ENCODE data around the gene CREM. TPM values are rescaled to one million over a fixed set of nuclear protein-coding genes. Genes with fewer than 3 reads are reported as not detected.

The CREM gene
- total RNA-seq, 5 donors from 2014 or later (not counting 1 experiment from before 2014, with no cell fraction given): 20.6 to 57.2 (median 26.0) TPM

- H3K9me3 ChIP-seq: no peaks in the 10 kb centered on the region
- DNase-seq (peak; percentile 83 to 94 (median 90)), ATAC-seq (replicated peaks in 1 of 4) (peak; percentile 94 to 98 (median 97))
- H3K4me1 Mint-ChIP-seq: peaks cover 47 to 53% (median 52%) of the 10 kb centered on the region in 3 donors
- ChIA-PET POLR2A (interaction anchor here (0.6 to 3.0 kb wide), 4 partner anchors 36 to 105 kb away, joined by 3 to 23 read pairs (median 4); partner anchors contain the start of gene CREM (in 1 of the 2)), CTCF (interaction anchor here (0.6 to 1.8 kb wide), 5 partner anchors 15 to 540 kb away, joined by 3 to 10 read pairs (median 4); partner anchors contain the start of gene CREM (in 1 of the 2))
- under 1% methylated on average over 34 of the region's 59 CpGs for WGBS (ENCODE audit: insufficient coverage)
- no peaks in the 10 kb centered on the region for H3K9me3 Mint-ChIP-seq
- H3K27me3 Mint-ChIP-seq: peaks cover 0 to 3% of the 10 kb centered on the region in 2 donors
- H3K4me3 ChIP-seq (ENCODE audit: control insufficient read depth in 1 of 2, extremely low read depth in 1 of 2, low read length in 1 of 2): peak within 1 kb of the TSS; percentile 76 to 93
- peaks cover 9% of the 10 kb centered on the region for H3K36me3 Mint-ChIP-seq
- H3K4me3 Mint-ChIP-seq: peak within 1 kb of the TSS; percentile 93 to 98 (median 96)
- peak within 1 kb of the TSS; percentile 95 for H3K27ac ChIP-seq (ENCODE audit: low read length)
- peak within 1 kb of the TSS; percentile 93 to 98 for H3K27ac Mint-ChIP-seq
- peaks cover 0 to 4% of the 10 kb centered on the region in 2 experiments for H3K27me3 ChIP-seq (replicated peaks in 1 of 2; ENCODE audit: control insufficient read depth in 2 of 2, extremely low read depth in 1 of 2, insufficient read depth in 2 of 2, low read length in 1 of 2)
- H3K36me3 ChIP-seq (ENCODE audit: control insufficient read depth in 2 of 2, extremely low read depth in 1 of 2, insufficient read depth in 1 of 2, low read length in 1 of 2): peaks cover 0 to 3% of the 10 kb centered on the region in 2 donors
- H3K4me1 ChIP-seq (ENCODE audit: control insufficient read depth in 1 of 2, extremely low read depth in 1 of 2, insufficient read depth in 2 of 2, low read length in 2 of 2): peaks cover 20 to 37% of the 10 kb centered on the region in 2 experiments
Observed at GRCh38 chr10:35090162-35090954, 36.3 kb upstream of the CREM start, which contains the start of gene CUL2. TSS of gene CUL2 (minus strand) at chr10:35090341. CDS start at chr10:35071317, 19,024 bp downstream.

- Mint-ChIP-seq H3K36me3 (peaks cover 8% of the 10 kb centered on the region), H3K4me3 (no peak overlapping the region), H3K27me3 (peaks cover 3 to 13% of the 10 kb centered on the region in 2 donors), H3K4me1 (peaks cover 30 to 35% (median 35%) of the 10 kb centered on the region in 3 donors), H3K9me3 (no peaks in the 10 kb centered on the region), H3K27ac (no peak overlapping the region)
- ATAC-seq (replicated peaks in 1 of 4) (no peak), DNase-seq (no peak)
- Histone ChIP-seq H3K9me3 (no peaks in the 10 kb centered on the region), H3K27ac (ENCODE audit: low read length) (no peak overlapping the region), H3K36me3 (ENCODE audit: control insufficient read depth in 2 of 2, extremely low read depth in 1 of 2, insufficient read depth in 1 of 2, low read length in 1 of 2) (peaks cover 0 to 3% of the 10 kb centered on the region in 2 donors), H3K4me3 (ENCODE audit: control insufficient read depth in 1 of 2, extremely low read depth in 1 of 2, low read length in 1 of 2) (no peak overlapping the region), H3K4me1 (ENCODE audit: control insufficient read depth in 1 of 2, extremely low read depth in 1 of 2, insufficient read depth in 2 of 2, low read length in 2 of 2) (peaks cover 20 to 27% of the 10 kb centered on the region in 2 experiments), H3K27me3 (replicated peaks in 1 of 2; ENCODE audit: control insufficient read depth in 2 of 2, extremely low read depth in 1 of 2, insufficient read depth in 2 of 2, low read length in 1 of 2) (peaks cover 0 to 18% of the 10 kb centered on the region in 2 experiments)
- ChIA-PET POLR2A (interaction anchor here in 1 of 2 donors (0.7 to 1.5 kb wide), 3 partner anchors 34 to 366 kb away, joined by 3 to 4 read pairs (median 3); no protein-coding TSS in a partner anchor), CTCF (no interaction called here)
- WGBS (ENCODE audit: insufficient coverage): 100% methylated on average over 2 of the region's 11 CpGs
Observed at GRCh38 chr10:35091994-35092790, 34.5 kb upstream of the CREM start.

DNA sequence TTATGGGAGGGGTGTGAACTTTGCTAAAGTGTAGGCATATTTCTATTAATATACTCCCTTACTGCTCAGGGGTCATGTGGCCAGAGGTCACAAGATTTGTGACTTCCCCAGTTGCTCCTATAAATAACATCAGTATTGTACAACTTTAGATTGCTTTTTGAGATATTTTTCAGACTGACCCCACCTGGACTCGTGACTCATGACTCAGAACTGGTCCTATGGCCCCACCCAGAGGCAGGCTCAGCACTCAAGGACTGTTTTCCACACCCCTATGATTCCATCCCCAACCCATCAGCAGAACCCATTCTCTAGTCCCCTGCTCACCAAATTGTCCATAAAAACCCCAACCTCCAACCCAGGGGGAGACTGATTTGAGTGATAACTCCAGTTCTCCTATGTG, 33.8 kb upstream of the CREM start:
- POLR2A ChIA-PET: no interaction called here
- Mint-ChIP-seq H3K4me1 (peaks cover 23 to 28% (median 28%) of the 10 kb centered on the region in 3 donors), H3K27ac (no peak overlapping the region), H3K36me3 (peaks cover 2% of the 10 kb centered on the region), H3K9me3 (no peaks in the 10 kb centered on the region), H3K27me3 (peaks cover 3 to 13% of the 10 kb centered on the region in 2 donors), H3K4me3 (no peak overlapping the region)
- DNase-seq (no peak), ATAC-seq (replicated peaks in 1 of 4) (no peak)
- WGBS (ENCODE audit: insufficient coverage): 44% methylated on average over 1 of the region's 1 CpG
- CTCF ChIA-PET: no interaction called here
- H3K9me3 ChIP-seq: no peaks in the 10 kb centered on the region
- H3K36me3 ChIP-seq (ENCODE audit: control insufficient read depth in 2 of 2, extremely low read depth in 1 of 2, insufficient read depth in 1 of 2, low read length in 1 of 2): peaks cover 0 to 2% of the 10 kb centered on the region in 2 donors
- no peak overlapping the region for H3K27ac ChIP-seq (ENCODE audit: low read length)
- no peak overlapping the region for H3K4me3 ChIP-seq (ENCODE audit: control insufficient read depth in 1 of 2, extremely low read depth in 1 of 2, low read length in 1 of 2)
- H3K4me1 ChIP-seq (ENCODE audit: control insufficient read depth in 1 of 2, extremely low read depth in 1 of 2, insufficient read depth in 2 of 2, low read length in 2 of 2): peaks cover 14 to 21% of the 10 kb centered on the region in 2 experiments
- peaks cover 0 to 20% of the 10 kb centered on the region in 2 experiments for H3K27me3 ChIP-seq (replicated peaks in 1 of 2; ENCODE audit: control insufficient read depth in 2 of 2, extremely low read depth in 1 of 2, insufficient read depth in 2 of 2, low read length in 1 of 2)

GRCh38 chr10:35096312-35096711, 30.3 kb upstream of the CREM start:
- Histone ChIP-seq H3K4me1 (ENCODE audit: control insufficient read depth in 1 of 2, extremely low read depth in 1 of 2, insufficient read depth in 2 of 2, low read length in 2 of 2) (no peaks in the 10 kb centered on the region), H3K27me3 (replicated peaks in 1 of 2; ENCODE audit: control insufficient read depth in 2 of 2, extremely low read depth in 1 of 2, insufficient read depth in 2 of 2, low read length in 1 of 2) (peaks cover 0 to 23% of the 10 kb centered on the region in 2 experiments), H3K36me3 (ENCODE audit: control insufficient read depth in 2 of 2, extremely low read depth in 1 of 2, insufficient read depth in 1 of 2, low read length in 1 of 2) (no peaks in the 10 kb centered on the region), H3K9me3 (no peaks in the 10 kb centered on the region), H3K4me3 (ENCODE audit: control insufficient read depth in 1 of 2, extremely low read depth in 1 of 2, low read length in 1 of 2) (no peak overlapping the region), H3K27ac (ENCODE audit: low read length) (no peak overlapping the region)
- Mint-ChIP-seq H3K36me3 (no peaks in the 10 kb centered on the region), H3K4me1 (peaks cover under 1 to 2% (median 1%) of the 10 kb centered on the region in 3 donors), H3K27me3 (peaks cover 6 to 16% of the 10 kb centered on the region in 2 donors), H3K4me3 (no peak overlapping the region), H3K9me3 (no peaks in the 10 kb centered on the region), H3K27ac (peak overlapping the region in 1 of 2 donors; percentile 28)
- CTCF ChIA-PET: interaction anchor here in 1 of 2 donors (0.7 to 1.0 kb wide), 2 partner anchors 117 to 121 kb away, joined by 3 to 6 read pairs; no protein-coding TSS in a partner anchor
- ATAC-seq (replicated peaks in 1 of 4) (no peak), DNase-seq (no peak)
- 75% methylated on average over 2 of the region's 2 CpGs for WGBS (ENCODE audit: insufficient coverage)
- POLR2A ChIA-PET: interaction anchor here in 1 of 2 donors (0.6 kb wide), 1 partner anchor 45 kb away, joined by 3 read pairs; no protein-coding TSS in a partner anchor

- no peak for ATAC-seq (replicated peaks in 1 of 4)
- POLR2A ChIA-PET: no interaction called here
Observed at GRCh38 chr10:35097510-35097909, 29.1 kb upstream of the CREM start.

GRCh38 chr10:35103882-35104281, 22.8 kb upstream of the CREM start:
- CTCF ChIA-PET: no interaction called here
- WGBS (ENCODE audit: insufficient coverage): 86% methylated on average over 5 of the region's 7 CpGs
- no peaks in the 10 kb centered on the region for H3K9me3 ChIP-seq
- POLR2A ChIA-PET: no interaction called here
- H3K4me3 ChIP-seq (ENCODE audit: control insufficient read depth in 1 of 2, extremely low read depth in 1 of 2, low read length in 1 of 2): no peak overlapping the region
- H3K9me3 Mint-ChIP-seq: no peaks in the 10 kb centered on the region
- H3K4me1 ChIP-seq (ENCODE audit: control insufficient read depth in 1 of 2, extremely low read depth in 1 of 2, insufficient read depth in 2 of 2, low read length in 2 of 2): no peaks in the 10 kb centered on the region
- no peaks in the 10 kb centered on the region for H3K36me3 Mint-ChIP-seq
- H3K27me3 ChIP-seq (replicated peaks in 1 of 2; ENCODE audit: control insufficient read depth in 2 of 2, extremely low read depth in 1 of 2, insufficient read depth in 2 of 2, low read length in 1 of 2): peaks cover 0 to 10% of the 10 kb centered on the region in 2 experiments
- H3K27ac Mint-ChIP-seq: no peak overlapping the region
- H3K4me3 Mint-ChIP-seq: no peak overlapping the region
- no peaks in the 10 kb centered on the region for H3K27me3 Mint-ChIP-seq
- no peaks in the 10 kb centered on the region for H3K36me3 ChIP-seq (ENCODE audit: control insufficient read depth in 2 of 2, extremely low read depth in 1 of 2, insufficient read depth in 1 of 2, low read length in 1 of 2)
- no peak overlapping the region for H3K27ac ChIP-seq (ENCODE audit: low read length)
- DNase-seq (no peak), ATAC-seq (replicated peaks in 1 of 4) (no peak)
- no peaks in the 10 kb centered on the region for H3K4me1 Mint-ChIP-seq

More at GRCh38 chr10:35097510-35097909, 29.1 kb upstream of the CREM start:
- Histone ChIP-seq H3K4me3 (ENCODE audit: control insufficient read depth in 1 of 2, extremely low read depth in 1 of 2, low read length in 1 of 2) (no peak overlapping the region), H3K27ac (ENCODE audit: low read length) (no peak overlapping the region), H3K4me1 (ENCODE audit: control insufficient read depth in 1 of 2, extremely low read depth in 1 of 2, insufficient read depth in 2 of 2, low read length in 2 of 2) (no peaks in the 10 kb centered on the region), H3K9me3 (no peaks in the 10 kb centered on the region), H3K27me3 (replicated peaks in 1 of 2; ENCODE audit: control insufficient read depth in 2 of 2, extremely low read depth in 1 of 2, insufficient read depth in 2 of 2, low read length in 1 of 2) (peaks cover 0 to 23% of the 10 kb centered on the region in 2 experiments), H3K36me3 (ENCODE audit: control insufficient read depth in 2 of 2, extremely low read depth in 1 of 2, insufficient read depth in 1 of 2, low read length in 1 of 2) (no peaks in the 10 kb centered on the region)
- no peak for DNase-seq
- H3K36me3 Mint-ChIP-seq: no peaks in the 10 kb centered on the region
- no peak overlapping the region for H3K4me3 Mint-ChIP-seq
- WGBS (ENCODE audit: insufficient coverage): no CpG with 5 or more reads among the region's 1 CpG
- H3K9me3 Mint-ChIP-seq: no peaks in the 10 kb centered on the region
- no peak overlapping the region for H3K27ac Mint-ChIP-seq
- CTCF ChIA-PET: no interaction called here
- H3K4me1 Mint-ChIP-seq: no peaks in the 10 kb centered on the region
- H3K27me3 Mint-ChIP-seq: peaks cover 6 to 16% of the 10 kb centered on the region in 2 donors
